NCI-H2029 (cell line): ENCODE results near the gene RAI1.

Experiments
- DNase-seq: peaks from one replicate; lab custom pipeline; 2025; lab: John Stamatoyannopoulos, UW

Gene RAI1

DNA sequence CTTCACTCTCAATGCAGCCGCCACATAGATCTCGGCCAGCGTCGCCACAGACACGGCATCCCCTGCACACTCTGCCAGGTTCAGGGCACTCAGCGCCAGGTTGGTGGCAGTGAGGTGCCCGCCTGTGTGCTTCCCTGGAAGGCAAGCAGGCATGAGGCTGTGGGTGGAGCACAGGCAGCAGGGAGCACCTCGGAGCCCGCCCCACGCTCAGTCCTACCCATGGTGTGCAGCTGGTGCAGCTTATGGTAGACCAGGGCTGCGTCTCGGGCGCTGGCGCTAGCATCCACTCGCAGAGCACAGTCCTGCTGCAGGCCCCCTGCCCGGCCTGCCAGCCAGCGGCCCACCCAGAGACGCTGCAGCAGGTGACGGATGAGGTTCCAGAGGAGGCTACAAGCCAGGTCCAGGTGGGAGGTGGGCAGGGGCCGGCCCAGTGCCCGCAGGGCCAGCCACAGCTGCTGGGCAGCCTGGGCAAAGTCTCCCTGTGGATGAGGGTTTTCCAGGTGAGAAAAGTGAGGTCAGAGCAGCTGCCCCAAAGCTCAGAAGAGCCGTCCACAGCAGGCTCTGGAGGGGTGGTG is 135.1 kb downstream of the RAI1 start:
- no peak for DNase-seq

DNA sequence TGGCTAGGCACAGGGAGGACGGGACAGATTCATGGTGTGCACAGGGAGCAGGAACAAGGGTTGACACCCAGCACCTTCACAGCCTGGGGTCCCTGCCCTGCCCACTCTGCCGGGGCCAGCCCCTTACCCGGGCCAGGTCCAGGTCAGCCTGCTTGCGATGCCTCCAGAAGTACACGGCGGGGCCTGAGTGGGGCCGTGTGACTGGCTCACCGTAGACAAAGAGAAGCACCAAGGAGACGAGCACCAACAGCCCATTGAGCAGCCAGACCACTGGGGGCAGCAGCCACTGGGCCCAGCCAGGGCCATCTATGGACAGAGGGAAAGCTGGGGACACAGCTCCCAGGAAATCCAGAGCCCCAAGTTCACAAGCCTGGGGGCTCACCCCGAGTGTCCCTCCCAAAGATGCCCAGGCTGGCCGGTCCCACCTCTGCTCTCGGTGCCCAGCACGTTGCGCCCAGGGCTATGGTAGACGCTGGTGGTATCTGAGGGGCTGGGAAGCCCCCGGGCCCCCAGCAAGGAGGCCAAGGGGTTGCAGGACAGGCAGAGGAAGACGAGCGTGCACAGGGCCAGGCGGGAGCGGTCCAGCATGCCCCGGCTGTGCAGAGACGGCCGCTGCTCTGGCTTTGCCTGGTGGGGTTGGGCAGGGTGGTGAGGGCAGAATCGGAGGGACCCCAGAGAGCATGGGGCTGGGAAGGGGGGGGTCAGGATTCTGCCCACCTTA is 135.7 kb downstream of the RAI1 start:
- DNase-seq, result no peak

DNA sequence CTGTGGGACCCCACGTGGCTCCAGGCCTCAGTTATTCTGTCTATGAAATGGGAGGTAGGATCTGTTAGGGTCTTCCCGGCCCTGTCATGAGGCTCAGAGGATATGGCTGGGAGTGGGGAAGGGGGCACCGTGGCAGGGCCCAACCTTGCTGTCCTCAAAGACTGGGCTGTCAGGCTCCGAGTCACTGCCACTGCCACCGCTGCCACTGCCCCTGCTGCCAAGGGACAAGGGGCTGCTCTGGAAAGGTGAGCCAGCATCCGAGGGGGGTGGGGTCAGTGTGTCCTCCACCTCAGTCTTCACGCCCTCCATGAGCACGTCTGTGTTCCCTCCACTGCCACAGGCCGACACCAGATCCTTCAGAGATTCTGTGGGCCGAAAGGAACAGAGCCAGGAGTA is 136.3 kb downstream of the RAI1 start:
- no peak for DNase-seq

DNA sequence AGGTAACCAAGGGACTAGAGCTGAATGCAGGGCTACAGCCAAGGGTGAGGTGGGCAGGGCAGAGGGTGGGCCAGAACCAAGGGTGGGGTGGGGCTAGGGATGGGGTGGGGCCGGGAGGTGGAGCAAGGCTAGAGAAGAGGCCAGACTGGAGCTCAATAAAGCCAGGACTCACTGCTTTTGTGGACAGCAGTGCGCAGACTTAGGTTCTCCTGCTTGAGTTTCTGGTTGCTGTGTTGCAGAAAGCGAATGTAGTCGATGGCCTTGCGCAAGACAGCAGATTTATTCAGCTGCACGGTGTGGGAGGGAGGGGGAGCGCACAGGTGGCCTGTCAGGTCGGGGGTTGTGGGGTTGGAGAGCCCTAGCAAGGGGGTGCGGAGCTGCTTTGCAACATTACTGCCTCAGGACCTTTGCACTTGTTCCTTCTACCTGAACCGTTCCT is 136.8 kb downstream of the RAI1 start:
- DNase-seq, result peak; percentile 18

DNA sequence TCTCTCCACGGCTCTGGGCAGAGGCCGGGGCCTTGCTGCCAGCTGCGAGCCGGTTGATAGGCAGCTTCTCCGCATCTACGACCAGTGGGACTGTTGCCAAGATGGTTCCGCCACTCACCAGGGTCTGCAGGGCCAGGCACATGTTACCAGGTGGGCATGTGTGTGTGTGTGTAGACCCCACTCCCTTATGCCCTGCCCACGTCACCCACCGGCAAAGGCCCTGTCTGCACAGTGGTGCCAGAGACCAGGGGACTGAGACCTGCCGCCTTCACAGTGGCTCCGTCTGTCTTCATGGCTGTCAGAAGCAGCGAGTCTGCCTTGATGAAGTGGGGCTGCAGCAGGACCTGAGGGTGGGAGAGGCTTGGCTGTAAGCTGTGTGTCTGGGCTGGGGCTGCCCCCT is 137.9 kb downstream of the RAI1 start:
- no peak for DNase-seq

DNA sequence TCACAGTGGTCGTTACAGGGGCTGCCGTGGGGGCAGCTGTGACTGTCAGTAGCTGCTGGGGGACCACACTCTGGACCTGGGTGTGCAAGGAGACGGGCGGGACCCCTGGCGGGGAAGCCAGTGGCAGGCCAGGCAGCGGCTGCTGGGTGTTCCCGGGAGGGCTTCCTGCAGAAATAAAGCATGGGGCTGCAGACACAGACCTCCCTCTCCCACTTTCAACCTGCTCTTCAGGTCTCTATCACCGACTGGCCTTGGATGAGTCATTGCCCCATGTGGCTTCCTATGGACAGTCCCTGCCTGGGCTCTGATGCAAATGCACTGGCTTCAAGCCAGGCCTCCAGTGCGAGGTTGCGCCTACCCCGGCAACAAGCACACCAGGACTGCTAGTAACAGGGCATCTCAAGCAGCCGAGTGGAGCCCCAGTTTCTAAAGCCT is 138.3 kb downstream of the RAI1 start:
- no peak for DNase-seq

DNA sequence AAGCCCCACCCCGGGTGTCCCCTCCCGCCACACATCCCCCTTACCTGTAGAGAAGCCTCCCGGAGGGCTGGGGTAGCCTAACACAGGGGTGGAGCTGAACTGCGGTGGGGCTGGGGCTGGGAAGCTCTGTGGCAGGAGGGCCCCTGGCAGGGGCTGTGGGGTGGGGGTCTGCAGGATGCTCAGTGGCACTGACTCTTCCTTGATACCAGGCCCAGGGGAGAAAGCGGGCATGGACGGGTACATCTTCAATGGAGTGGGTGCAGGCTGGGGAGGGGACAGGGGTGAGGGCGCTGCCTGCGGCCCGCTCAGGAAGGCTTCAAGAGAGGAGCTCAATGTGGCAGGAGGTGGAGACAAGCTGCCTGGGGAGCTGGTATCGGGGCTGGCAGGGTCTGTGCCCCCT is 138.8 kb downstream of the RAI1 start:
- DNase-seq, result no peak

DNA sequence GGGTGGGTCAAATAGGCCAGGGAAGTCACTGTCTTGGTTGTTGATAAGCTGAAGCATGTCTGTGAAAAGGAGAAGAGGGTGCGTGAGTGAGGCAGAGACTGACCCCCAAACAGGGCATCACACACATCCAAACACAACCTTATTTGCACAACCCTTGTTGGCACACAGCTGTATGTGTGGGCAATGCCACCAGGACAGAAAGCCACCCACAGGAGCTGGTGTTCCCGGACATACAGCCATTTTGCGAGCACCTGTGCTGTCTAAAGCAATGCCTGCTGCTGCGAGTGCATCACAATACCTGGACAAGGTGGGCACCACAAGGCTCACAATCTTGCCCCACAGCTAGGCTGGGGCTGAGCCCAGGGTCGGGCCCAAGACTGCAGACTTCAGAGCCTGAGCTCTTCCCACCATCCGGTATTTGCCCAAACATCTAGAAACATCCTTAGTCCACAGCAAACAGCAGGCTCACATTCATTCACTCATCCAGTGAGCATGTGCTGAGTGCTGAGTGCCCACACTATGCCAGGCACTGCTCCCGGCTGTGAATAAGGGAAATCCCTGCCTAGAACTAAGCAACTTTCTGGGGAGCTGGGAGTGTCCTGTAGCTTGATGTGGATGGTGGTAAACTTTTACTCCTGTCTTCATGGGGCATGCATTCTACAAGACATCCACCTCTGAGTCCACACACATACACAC is 139.4 kb downstream of the RAI1 start:
- DNase-seq, result no peak

DNA sequence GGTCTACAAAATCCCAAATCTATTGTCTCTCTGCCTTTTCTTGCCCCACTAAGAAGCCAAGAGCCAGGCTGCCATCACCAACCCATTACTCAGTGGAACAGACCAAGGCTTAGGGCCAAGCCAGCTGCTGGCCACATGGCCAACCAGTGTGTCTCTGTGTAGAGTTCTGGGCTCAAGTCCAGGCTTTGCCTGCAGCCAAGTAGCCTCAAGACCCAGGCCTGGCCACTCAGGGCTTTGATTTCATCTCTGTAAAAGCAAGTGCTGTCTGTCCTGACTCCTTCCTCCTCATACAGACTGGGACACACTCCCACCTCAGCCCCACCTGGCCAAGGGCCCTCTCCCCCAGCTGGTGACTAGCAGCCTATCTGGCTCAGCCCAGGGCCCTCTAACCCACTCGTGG is 140.9 kb downstream of the RAI1 start:
- DNase-seq, result peak; percentile 39

DNA sequence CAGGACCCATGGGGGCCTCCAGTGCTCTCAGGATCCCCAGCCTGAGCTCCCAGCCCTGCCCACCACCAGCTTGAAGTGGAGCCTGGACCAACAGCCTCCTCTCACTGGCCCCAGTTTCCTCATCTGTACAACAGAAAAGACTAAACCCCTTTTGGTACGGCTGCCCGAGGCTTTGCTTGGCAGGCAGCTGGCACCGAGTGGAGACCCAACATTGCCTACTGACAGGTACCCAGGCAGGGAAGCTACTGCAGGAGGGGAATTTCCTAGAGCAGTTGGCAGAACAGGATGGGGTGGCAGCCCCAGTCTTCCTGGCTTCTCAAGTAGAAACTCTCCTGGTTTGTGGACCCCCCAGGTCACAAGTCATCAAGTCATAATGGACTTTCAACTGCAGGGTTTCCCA is 141.4 kb downstream of the RAI1 start:
- no peak for DNase-seq

DNA sequence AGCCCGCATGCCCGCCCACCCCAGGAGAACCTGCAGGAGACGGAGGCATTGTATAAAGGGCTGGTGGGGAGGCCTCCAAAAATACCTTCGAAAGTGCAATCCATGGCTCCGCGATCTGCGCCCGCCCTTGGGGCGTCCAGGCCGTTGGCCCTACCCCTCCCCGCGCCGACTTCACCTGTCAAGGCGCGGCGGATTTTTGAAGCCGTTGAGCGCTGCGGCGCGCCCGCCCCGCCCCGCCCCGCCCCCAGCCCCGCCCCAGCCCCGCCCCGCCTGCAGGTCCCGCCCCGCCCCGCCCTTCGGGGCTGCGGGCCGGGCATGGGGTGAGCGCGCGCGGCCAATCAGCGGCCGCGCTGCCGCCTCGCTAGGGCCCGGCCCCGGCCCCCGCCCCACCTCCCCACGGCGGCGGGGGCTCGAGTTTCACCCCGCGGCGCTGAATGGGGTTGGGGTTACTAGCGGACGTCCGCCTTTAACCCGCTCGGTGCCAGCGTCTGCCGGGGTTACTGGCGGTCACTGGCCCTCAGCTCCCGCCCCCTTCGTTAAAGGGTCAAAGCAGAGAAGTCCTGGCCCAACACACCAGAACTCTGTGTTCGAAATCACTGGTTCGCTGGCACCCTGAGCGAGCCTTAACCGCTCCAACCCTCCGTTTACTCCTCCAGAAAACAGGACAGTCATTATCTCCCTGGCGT is 142.3 kb downstream of the RAI1 start:
- DNase-seq, result peak; percentile 61

DNA sequence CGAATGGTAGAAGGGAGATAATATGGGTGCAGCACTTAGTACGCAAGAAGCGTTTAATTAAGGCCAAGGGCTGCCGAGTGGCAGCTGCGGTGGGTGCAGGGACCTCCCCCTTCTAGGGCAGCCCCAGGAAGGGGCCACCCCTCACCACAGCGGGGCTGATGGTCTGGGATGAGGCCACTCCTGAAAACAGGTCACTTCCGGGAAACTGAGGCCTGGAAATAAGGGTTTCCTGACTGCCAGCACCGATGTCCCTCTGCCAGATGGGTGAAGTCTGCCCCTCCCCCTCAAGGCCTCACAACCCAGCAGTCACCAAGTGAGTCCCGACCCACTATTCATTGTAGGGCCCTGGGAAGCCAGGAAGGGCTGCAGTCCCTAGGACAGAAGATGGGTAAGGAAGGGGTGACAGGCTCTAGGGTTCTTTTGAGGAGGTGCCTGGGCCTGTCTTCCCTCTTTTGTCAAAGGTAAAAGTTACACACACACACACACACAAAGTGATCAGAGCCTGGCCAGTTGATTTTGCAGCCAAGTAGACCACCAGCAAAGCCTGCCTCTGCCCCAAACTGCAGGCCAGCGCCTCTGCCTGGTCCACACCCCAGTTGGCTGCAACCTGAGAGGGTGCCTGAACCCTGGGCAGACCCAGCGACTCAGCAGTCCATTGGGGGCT is 143.0 kb downstream of the RAI1 start:
- DNase-seq, result no peak

DNA sequence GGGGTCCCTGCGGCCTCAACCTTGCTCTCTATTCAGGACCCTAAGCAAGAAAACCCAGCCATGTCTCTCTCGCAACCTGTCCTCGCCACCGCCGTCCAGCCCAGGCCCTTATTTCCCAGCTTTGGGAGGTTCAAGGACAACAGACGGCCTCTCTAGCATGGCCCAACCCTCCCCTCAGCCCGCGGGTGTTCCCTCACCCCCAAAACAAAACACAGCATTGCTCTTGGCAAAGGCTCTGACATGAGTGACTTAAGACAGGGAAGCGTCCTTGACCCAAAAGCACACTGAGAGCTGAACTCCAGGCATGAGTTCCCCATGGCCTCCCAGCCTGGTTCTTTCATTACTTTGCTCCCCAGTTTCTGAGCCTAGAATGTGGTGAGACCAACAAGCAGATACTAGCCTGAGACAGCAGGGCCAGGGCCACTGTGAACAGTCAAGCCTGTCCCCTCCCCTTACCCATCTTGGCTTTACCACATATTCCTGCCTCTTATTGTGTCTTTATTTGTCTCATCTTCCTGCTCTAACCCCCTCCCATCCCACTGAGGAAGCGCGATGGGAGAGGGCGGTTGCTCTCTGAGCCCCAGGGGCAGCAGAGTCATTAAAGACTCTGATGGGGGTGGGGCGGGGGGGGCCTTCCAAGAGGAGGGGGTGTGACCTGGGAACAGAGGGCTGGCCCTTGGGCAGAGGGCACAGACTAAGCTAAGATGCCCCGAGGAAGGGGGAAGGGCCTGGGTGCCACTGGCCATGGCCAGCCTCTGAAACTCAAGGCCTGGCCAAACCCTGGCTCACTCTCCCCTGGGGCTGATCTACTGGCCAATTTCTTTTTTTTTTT is 143.7 kb downstream of the RAI1 start:
- DNase-seq, result no peak

DNA sequence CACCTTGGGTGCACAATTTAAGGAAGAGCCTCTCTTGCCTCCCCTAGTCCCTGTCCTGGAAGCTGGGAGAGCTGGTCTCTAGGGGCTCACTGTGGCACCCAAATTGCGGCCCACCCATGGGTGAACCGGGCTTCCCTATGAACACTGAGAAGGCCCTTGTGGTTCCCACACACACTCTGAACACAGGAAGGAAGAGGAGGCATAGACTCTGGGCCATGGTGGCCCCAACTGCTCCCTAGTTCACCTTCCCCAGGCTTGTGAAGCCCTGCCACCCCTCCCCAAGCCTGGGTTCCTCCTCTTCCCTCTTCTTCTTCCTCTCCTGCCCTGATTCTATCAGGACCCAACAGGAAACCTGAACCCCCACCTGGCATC is 145.1 kb downstream of the RAI1 start:
- DNase-seq, result no peak

DNA sequence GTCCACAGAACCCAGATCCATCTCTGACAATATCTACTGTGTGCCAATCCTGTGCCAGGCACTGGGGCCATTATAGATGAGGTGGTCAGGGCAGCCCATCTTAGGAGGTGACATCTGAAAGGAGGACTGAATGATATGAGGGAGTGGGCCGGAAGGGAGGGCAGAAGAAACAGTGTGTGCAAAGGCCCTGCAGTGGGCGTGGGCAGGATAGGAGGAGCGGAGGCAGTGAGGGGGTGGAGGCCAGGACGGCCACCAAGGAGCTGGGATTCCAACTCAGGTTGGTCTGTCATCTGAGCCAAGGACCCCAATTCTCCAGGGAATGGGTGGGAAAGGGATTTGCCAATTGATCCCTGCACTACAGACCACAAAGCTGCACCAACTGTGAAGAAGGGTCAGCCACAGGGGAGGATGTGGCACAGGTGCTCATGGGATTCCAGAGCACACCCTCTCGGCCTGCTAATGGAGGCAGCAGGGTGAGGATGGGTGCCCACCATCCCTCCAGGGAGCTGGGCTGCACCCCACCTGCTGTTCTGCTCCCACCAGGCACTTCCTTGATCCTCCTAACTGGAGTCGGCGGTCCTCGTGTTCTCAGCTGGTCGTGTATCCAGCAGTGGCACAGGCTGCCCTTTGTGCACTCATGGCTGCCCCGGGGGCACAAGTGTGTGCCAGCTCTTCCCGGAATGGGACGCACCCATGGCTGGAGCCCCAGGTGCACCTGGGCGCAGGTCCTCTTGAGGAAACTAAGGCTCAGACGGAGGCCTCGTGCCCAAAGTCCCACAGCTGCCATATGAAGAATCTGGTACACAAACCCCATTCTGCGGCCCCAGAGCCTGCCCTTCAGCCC is 145.9 kb downstream of the RAI1 start:
- no peak for DNase-seq

DNA sequence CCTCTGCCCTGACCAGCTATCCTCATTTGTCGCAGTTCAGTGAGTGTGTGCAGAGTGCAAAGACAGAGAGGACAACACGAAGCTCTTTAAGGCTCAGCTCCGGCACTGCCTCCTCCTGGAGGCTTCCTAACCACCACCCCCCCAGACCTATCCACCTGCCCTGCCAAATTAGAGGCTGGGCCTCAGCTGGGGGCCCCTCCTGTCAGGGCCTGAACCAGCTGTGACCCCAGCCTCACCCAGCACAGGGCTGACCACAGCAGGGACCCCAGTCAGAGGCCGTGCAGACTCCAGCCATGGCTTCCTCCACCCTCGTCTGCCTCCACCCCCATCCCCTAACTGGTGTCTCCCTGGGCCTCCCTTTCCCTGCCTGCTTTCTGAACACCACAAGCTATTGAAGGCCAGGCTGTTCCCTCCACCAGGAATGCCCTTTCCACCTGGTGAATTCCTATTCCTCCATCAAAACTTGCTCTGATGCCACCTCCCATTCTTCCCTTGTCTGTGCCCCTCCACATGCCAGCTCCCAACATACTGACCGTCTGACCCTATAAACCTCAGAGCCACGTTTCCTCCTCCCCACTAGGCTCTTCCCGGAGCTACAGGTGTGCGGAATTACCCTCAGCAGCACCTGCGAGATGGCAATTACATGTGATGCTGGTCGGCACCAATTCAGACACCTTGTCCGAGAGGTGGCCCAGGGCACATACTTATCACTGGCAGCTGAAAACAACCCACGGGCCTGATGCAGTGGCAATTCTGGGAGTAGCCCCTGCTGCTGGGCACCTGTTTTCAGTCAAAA is 146.8 kb downstream of the RAI1 start:
- DNase-seq, result no peak

DNA sequence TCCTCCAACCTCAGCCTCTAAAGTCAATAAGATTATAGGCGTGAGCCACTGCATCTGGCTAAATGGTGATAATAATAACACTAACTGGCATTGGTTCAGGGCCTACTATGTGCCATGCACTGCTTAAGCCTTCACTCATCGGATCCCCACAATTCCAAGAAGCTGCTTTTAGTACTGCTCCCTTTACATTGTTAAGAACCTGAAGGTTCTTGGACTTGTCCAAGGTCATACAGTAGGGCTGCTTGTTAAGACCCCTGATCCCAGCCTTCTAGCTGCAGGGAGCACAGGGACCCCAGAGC is 149.0 kb downstream of the RAI1 start:
- DNase-seq, result no peak

DNA sequence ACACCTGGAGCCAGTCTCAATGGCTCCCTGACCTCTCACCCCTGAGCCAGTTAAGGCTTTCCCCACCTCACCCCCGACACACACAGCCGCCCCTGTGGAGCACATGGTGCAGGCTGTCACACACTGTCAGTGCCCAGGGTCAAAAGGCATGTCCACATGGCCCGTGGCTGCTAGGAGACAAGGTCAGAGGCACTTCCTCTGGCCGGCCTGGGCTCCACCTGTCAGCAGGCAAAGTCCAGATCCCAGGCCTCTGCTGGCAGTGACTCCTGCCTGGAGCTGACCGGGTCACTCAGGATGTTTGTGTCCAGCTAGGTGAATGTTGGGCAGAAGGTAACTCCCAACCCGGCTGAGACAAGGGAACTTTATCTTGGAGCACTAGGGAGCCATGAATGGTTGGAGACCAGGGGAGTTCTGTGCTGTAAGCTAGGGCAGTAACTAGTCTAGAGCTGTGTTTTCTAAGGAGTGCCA is 149.5 kb downstream of the RAI1 start:
- DNase-seq, result no peak

DNA sequence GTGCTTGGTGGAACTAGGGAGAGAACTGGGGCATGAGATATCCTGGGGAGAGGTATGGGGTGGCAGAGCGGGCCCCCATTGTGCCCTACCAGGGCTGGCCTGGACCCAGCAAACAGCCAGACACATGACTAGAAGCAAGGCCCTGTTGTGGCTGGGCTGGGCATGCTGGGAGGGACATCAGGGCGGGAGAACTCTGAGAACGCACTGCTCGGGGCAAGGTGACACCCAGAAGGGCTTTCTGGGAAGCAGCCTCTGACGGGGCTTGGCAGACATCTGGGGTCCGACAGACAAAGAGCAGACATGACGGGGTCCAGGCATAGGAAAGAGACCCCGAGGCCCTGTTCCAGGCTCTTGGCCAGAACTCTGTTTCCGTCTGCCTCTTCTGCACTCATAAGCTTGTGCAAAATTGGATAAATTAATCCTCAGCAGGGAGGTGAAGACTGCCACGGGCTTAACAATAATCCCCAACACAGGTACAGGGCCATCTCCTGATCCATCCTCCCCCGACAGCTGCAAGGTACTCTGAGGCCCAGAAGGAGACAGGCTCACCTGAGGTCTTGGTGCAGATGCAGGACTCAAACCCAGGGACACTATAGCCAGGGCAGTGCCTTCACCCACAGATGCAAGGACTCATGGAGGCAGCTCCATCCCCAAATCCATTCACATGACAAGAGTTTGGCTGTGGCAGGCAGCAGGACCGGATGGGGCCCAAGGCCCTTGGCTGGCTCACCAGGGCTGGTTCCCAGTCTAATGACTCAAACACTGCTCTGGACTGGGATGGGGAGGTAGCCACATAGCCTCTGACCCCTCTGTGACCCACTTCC is 150.2 kb downstream of the RAI1 start:
- DNase-seq, result no peak
